HL-60 (cell line): ENCODE results near the gene ELN.

Experiments used
- DNase-seq, 2 experiments: peaks; one replicate each; pipeline ENCODE4 v3.0.0-alpha.2; 2010 to 2020; ENCODE audit warnings: low read depth in 1 of 2, low spot score in 1 of 2
- H3K27ac ChIP-seq: fragments of 250-450 bp; sonication (Bioruptor Pico); replicated peaks from 2 replicates; pipeline ENCODE4 v1.5.1; 2020; ENCODE audit warnings: mild to moderate bottlenecking, moderate library complexity
- H3K27me3 ChIP-seq: fragments of 250-450 bp; sonication (Bioruptor Pico); 2 replicates; pipeline ENCODE4 v1.5.1; 2021; ENCODE audit warnings: mild to moderate bottlenecking, moderate library complexity; ENCODE audit not compliant: insufficient read depth, poor library complexity, severe bottlenecking
- H3K4me3 ChIP-seq: replicated peaks from 2 replicates; pipeline ENCODE4 v1.5.1; 2011; ENCODE audit warnings: mild to moderate bottlenecking, control low read depth, low read length; ENCODE audit not compliant: insufficient read depth
- CTCF ChIP-seq: IDR thresholded peaks from one replicate; pipeline ENCODE4 v1.5.1; 2011; ENCODE audit warnings: low read length, control low read depth, inconsistent platforms; ENCODE audit not compliant: insufficient read depth
- GABPA ChIP-seq: IDR thresholded peaks from 2 replicates; pipeline ENCODE4 v1.6.1; 2012; ENCODE audit warnings: low read depth
- POLR2AphosphoS5 ChIP-seq: IDR thresholded peaks from 2 replicates; pipeline ENCODE4 v1.6.1; 2012; ENCODE audit warnings: low read depth
- REST ChIP-seq: IDR thresholded peaks from 2 replicates; pipeline ENCODE4 v1.6.1; 2012; ENCODE audit warnings: low read depth; ENCODE audit not compliant: insufficient replicate concordance
- SPI1 ChIP-seq: IDR thresholded peaks from 2 replicates; pipeline ENCODE4 v1.6.1; 2012; ENCODE audit warnings: low read depth, mild to moderate bottlenecking, borderline replicate concordance

The ELN gene

GRCh38 chr7:74074770-74075169, 46.8 kb downstream of the ELN start:
- Histone ChIP-seq H3K27ac (no peak overlapping the region), H3K4me3 (no peak overlapping the region), H3K27me3 (no peaks in the 10 kb centered on the region)
- DNase-seq = no peak
- TF ChIP-seq REST (no peak), POLR2AphosphoS5 (no peak), SPI1 (no peak)

- H3K27ac ChIP-seq = no peak overlapping the region
- H3K4me3 ChIP-seq = no peak overlapping the region
- H3K27me3 ChIP-seq = no peaks in the 10 kb centered on the region
- DNase-seq = no peak
- TF ChIP-seq SPI1 (no peak), REST (no peak), GABPA (no peak), POLR2AphosphoS5 (no peak), CTCF (no peak)
These were observed 50.5 kb downstream of the ELN start for GRCh38 chr7:74078461-74078860.

GRCh38 chr7:74082770-74083116, 54.8 kb downstream of the ELN start:
- Histone ChIP-seq H3K4me3 (no peak overlapping the region), H3K27me3 (no peaks in the 10 kb centered on the region), H3K27ac (no peak overlapping the region)
- TF ChIP-seq CTCF (no peak), SPI1 (no peak), POLR2AphosphoS5 (no peak), REST (no peak), GABPA (no peak)
- no peak for DNase-seq
